GM12878 (cell line): ENCODE measurements around the gene TIMM22. TPM values are rescaled to one million over a fixed set of nuclear protein-coding genes. Genes with fewer than 3 reads are reported as not detected.
"Not testable (repeated sequence)": the region's sequence is repeated elsewhere in the genome, so short reads cannot be mapped to it uniquely, and the experiment has no call there.

Experiments
- ATAC-seq: fragments of 200-7000 bp; cut with Tn5 transposase; 3 replicates; pipeline ENCODE4 v1.9.1; 2020; ENCODE audit warnings: mild to moderate bottlenecking, moderate library complexity
- BruUV-seq: library from RNA; stranded (reverse); fragments of 400-500 nt; replicated peaks from 2 replicates; lab custom pipeline; 2021; lab: Mats Ljungman, UMichigan
- CTCF ChIA-PET: fragments of 300-600 bp; sonication (Branson Sonifier 250); formaldehyde crosslinking; extraction: SDS; loops from one replicate; lab custom pipeline; 2021; ENCODE audit warnings: inconsistent platforms; lab: Yijun Ruan, JAX
- POLR2A ChIA-PET: fragments of 350-600 bp; formaldehyde crosslinking; extraction: SDS; loops from one replicate; lab custom pipeline; 2021; ENCODE audit warnings: inconsistent platforms; lab: Charles Lee
- RAD21 ChIA-PET: fragments of 300-600 bp; sonication (Branson Sonifier 250); formaldehyde crosslinking; loops from one replicate; lab custom pipeline; 2023; ENCODE audit warnings: antibody characterized with exemption; ENCODE audit not compliant: unreplicated experiment; lab: Charles Lee
- SMC1A ChIA-PET: fragments of 300-600 bp; sonication (Branson Sonifier 250); formaldehyde crosslinking; loops from one replicate; lab custom pipeline; 2023; ENCODE audit not compliant: unreplicated experiment, uncharacterized antibody; lab: Charles Lee
- DNase-seq: peaks from one replicate; pipeline ENCODE4 v3.0.0-alpha.2; 2011; ENCODE audit warnings: low read depth, low spot score
- FAIRE-seq: peaks from 3 replicates; lab custom pipeline; 2011; peaks lifted over from hg19 to GRCh38; lab: Jason Lieb, UNC
- H2AFZ ChIP-seq: 2 replicates; pipeline ENCODE4 v1.6.0; 2011; ENCODE audit warnings: low read depth, low read length, control low read depth; ENCODE audit not compliant: control insufficient read depth
- H3K27ac ChIP-seq: 2 replicates; pipeline ENCODE4 v1.5.1; 2011; ENCODE audit warnings: control low read depth; ENCODE audit not compliant: control insufficient read depth, insufficient read depth
- H3K27me3 ChIP-seq, 2 experiments: replicated peaks in 1 of 2; 2 replicates each; pipeline versions ENCODE4 v1.6.0 to v1.6.1; 2011; ENCODE audit warnings: low read length in 1 of 2; ENCODE audit not compliant: control insufficient read depth in 2 of 2, insufficient read depth in 2 of 2
- H3K36me3 ChIP-seq, 2 experiments: 2 replicates each; pipeline ENCODE4 v1.5.1; 2011; ENCODE audit warnings: low read length in 1 of 2; ENCODE audit not compliant: control insufficient read depth in 2 of 2, insufficient read depth in 2 of 2
- H3K4me1 ChIP-seq: 2 replicates; pipeline ENCODE4 v1.6.1; 2011; ENCODE audit warnings: mild to moderate bottlenecking, low read length, moderate library complexity, mixed read lengths; ENCODE audit not compliant: control insufficient read depth, insufficient read depth
- H3K4me2 ChIP-seq: 2 replicates; pipeline ENCODE4 v1.6.0; 2011; ENCODE audit warnings: control low read depth; ENCODE audit not compliant: control insufficient read depth, insufficient read depth
- H3K4me3 ChIP-seq: fragments of 200-600 bp; sonication (generic); 2 replicates; pipeline ENCODE4 v1.5.1; 2016
- H3K79me2 ChIP-seq: 2 replicates; pipeline ENCODE4 v1.6.0; 2011; ENCODE audit warnings: low read length; ENCODE audit not compliant: control insufficient read depth, insufficient read depth
- H3K9ac ChIP-seq: 2 replicates; pipeline ENCODE4 v1.8.0; 2011; ENCODE audit warnings: low read length, control low read depth, mixed read lengths; ENCODE audit not compliant: control insufficient read depth, insufficient read depth
- H3K9me3 ChIP-seq: replicated peaks from 3 replicates; pipeline ENCODE4 v1.5.1; 2011; ENCODE audit warnings: mild to moderate bottlenecking, low read length; ENCODE audit not compliant: control insufficient read depth, insufficient read depth
- H4K20me1 ChIP-seq: 2 replicates; pipeline ENCODE4 v1.6.0; 2011; ENCODE audit not compliant: control insufficient read depth, insufficient read depth
- BCLAF1 ChIP-seq: fragments of 450-650 bp; IDR thresholded peaks from 2 replicates; pipeline ENCODE4 v1.6.1; 2017; ENCODE audit warnings: antibody characterized with exemption, mild to moderate bottlenecking, moderate library complexity
- MYC ChIP-seq: IDR thresholded peaks from 2 replicates; pipeline ENCODE4 v1.6.1; 2011; ENCODE audit warnings: mild to moderate bottlenecking, low read length, moderate library complexity, inconsistent platforms; ENCODE audit not compliant: insufficient read depth, insufficient replicate concordance, insufficient read length, severe bottlenecking
- WGBS: methylation state at CpG from one replicate; pipeline ENCODE4 v1.1.6; 2016; ENCODE audit warnings: low lambda C conversion rate; ENCODE audit not compliant: insufficient replicate concordance, insufficient coverage; ENCODE audit errors: missing lambda C conversion rate; 5-methylcytosine and 5-hydroxymethylcytosine counted together
- in situ Hi-C: fragments of 300-500 bp; cut with MboI; formaldehyde crosslinking; loops from 9 replicates; pipeline ENCODE4 v1.14.3; 2018; ENCODE audit warnings: mixed read lengths
- intact Hi-C: fragments of 100-400 bp; cut with micrococcal nuclease; formaldehyde crosslinking; loops from one replicate; pipeline ENCODE4 v1.14.2; 2022; ENCODE audit not compliant: unreplicated experiment
- polyA plus RNA-seq, 11 experiments: library from polyadenylated mRNA; depleted of rRNA in 4 of 11; unstranded in 6 of 11; stranded (reverse) in 5 of 11; fragments of >200 nt; fragmentation: Nextera tagmentation in 4 of 11; fragmentation: Illumina TruSeq in 1 of 11; extraction: Ambion mirVana in 4 of 11; extraction: Trizol in 1 of 11; gene quantifications; 1 replicate in 1 of 11; 2 replicates in 10 of 11; pipeline versions ENCODE4 v1.2.1 to v1.2.3, GENCODE V29; 2011 to 2016; ENCODE audit warnings: inconsistent platforms in 2 of 11, missing spikeins in 2 of 11, low read depth in 1 of 11
- total RNA-seq, 4 experiments: library from RNA; depleted of rRNA in 3 of 4; stranded (reverse); fragments of >200 nt in 3 of 4; fragmentation: Illumina TruSeq in 1 of 4; extraction: Trizol in 1 of 4; gene quantifications; 2 replicates each; pipeline versions ENCODE4 v1.2.1 to v1.2.3, GENCODE V29; 2013 to 2021

Gene TIMM22
- total and polyA plus RNA-seq, 10 of the 15 experiments (the other 5 are each of a cell fraction or from before 2014, with no cell fraction given), result 4.4 to 25.0 (median 10.6) TPM

GRCh38 chr17:952592-952991, 44.3 kb upstream of the TIMM22 start:
- in situ Hi-C loops, result not testable (repeated sequence)

GRCh38 chr17:953767-954166, 43.2 kb upstream of the TIMM22 start:
- H3K4me1 ChIP-seq, result no peaks in the 10 kb centered on the region
- no TSS peak for BruUV-seq
- H3K27ac ChIP-seq, result no peak overlapping the region
- H3K79me2 ChIP-seq, result no peaks in the 10 kb centered on the region
- no peaks in the 10 kb centered on the region for H3K36me3 ChIP-seq
- no peak overlapping the region for H3K4me3 ChIP-seq
- ATAC-seq, result no peak
- in situ Hi-C loops, result no loop called here
- WGBS, result 54% methylated on average over 16 of the region's 16 CpGs
- TF ChIP-seq BCLAF1 (no peak), MYC (no peak)
- no peak overlapping the region for H2AFZ ChIP-seq
- RAD21 ChIA-PET, result no interaction called here
- no peak overlapping the region for H3K4me2 ChIP-seq
- no peaks in the 10 kb centered on the region; the same call in 2 of the 3 replicates for H3K9me3 ChIP-seq
- H4K20me1 ChIP-seq, result no peaks in the 10 kb centered on the region
- DNase-seq, result no peak
- intact Hi-C loops, result no loop called here
- H3K9ac ChIP-seq, result no peak overlapping the region
- POLR2A ChIA-PET, result interaction anchor here (0.6 kb wide), 1 partner anchor 145 kb away, joined by 4 read pairs; no protein-coding TSS in a partner anchor
- SMC1A ChIA-PET, result no interaction called here
- FAIRE-seq, result no peak
- H3K27me3 ChIP-seq, result no peaks in the 10 kb centered on the region
- CTCF ChIA-PET, result no interaction called here

More at GRCh38 chr17:952592-952991, 44.3 kb upstream of the TIMM22 start:
- H4K20me1 ChIP-seq, H3K27me3 ChIP-seq, H3K4me1 ChIP-seq, H3K4me2 ChIP-seq, FAIRE-seq, H3K9ac ChIP-seq, H3K9me3 ChIP-seq, BruUV-seq, H3K36me3 ChIP-seq, CTCF ChIA-PET, RAD21 ChIA-PET, ATAC-seq, H3K27ac ChIP-seq, H3K79me2 ChIP-seq, intact Hi-C loops, POLR2A ChIA-PET, DNase-seq, H3K4me3 ChIP-seq, H2AFZ ChIP-seq, SMC1A ChIA-PET: not testable (repeated sequence)
- 97% methylated on average over 18 of the region's 18 CpGs for WGBS
